KMS-11 (cell line): ENCODE data around the gene FEM1B.

Experiments
- H2AFZ ChIP-seq: fragments of 200-600 bp; sonication (generic); 2 replicates; pipeline ENCODE4 v1.6.1; 2016; ENCODE audit warnings: antibody characterized with exemption, mixed run types, low read depth
- H3K27ac ChIP-seq: fragments of 200-600 bp; sonication (generic); 2 replicates; pipeline ENCODE4 v1.6.1; 2016; ENCODE audit warnings: mild to moderate bottlenecking, mixed run types
- H3K27me3 ChIP-seq: fragments of 200-600 bp; sonication (generic); 2 replicates; pipeline ENCODE4 v1.6.1; 2017; ENCODE audit warnings: mild to moderate bottlenecking, low read depth, mixed run types, moderate library complexity; ENCODE audit not compliant: insufficient read depth
- H3K36me3 ChIP-seq: fragments of 200-600 bp; sonication (generic); 2 replicates; pipeline ENCODE4 v1.6.1; 2017; ENCODE audit warnings: mild to moderate bottlenecking, mixed run types; ENCODE audit not compliant: insufficient read depth
- H3K4me1 ChIP-seq: fragments of 200-600 bp; sonication (generic); 2 replicates; pipeline ENCODE4 v1.6.1; 2016; ENCODE audit warnings: mild to moderate bottlenecking, low read depth, mixed run types; ENCODE audit not compliant: poor library complexity, severe bottlenecking
- H3K4me2 ChIP-seq: fragments of 200-600 bp; sonication (generic); 2 replicates; pipeline ENCODE4 v1.7.0; 2016; ENCODE audit warnings: mild to moderate bottlenecking, mixed run types
- H3K4me3 ChIP-seq: fragments of 200-600 bp; sonication (generic); IDR thresholded peaks from 2 replicates; pipeline ENCODE4 v1.6.1; 2017; ENCODE audit warnings: low read depth, low read length, mixed read lengths; ENCODE audit not compliant: insufficient read depth
- H3K79me2 ChIP-seq: fragments of 200-600 bp; sonication (generic); 2 replicates; pipeline ENCODE4 v1.6.1; 2016; ENCODE audit warnings: low read depth, mixed run types; ENCODE audit not compliant: insufficient read depth
- H3K9ac ChIP-seq: fragments of 200-600 bp; sonication (generic); 2 replicates; pipeline ENCODE4 v1.6.1; 2016; ENCODE audit warnings: mild to moderate bottlenecking, mixed run types
- H4K20me1 ChIP-seq: fragments of 200-600 bp; sonication (generic); 2 replicates; pipeline ENCODE4 v1.6.1; 2016; ENCODE audit warnings: mild to moderate bottlenecking, mixed run types; ENCODE audit not compliant: insufficient read depth
- TF ChIP-seq, protein P1 (sequence below): fragments of 200-600 bp; sonication (generic); conservative IDR thresholded peaks from 2 replicates; pipeline ENCODE4 v1.6.1; 2017; ENCODE audit warnings: low read depth, mild to moderate bottlenecking, antibody characterized with exemption, low read length, moderate library complexity, mixed read lengths

The FEM1B gene

DNA sequence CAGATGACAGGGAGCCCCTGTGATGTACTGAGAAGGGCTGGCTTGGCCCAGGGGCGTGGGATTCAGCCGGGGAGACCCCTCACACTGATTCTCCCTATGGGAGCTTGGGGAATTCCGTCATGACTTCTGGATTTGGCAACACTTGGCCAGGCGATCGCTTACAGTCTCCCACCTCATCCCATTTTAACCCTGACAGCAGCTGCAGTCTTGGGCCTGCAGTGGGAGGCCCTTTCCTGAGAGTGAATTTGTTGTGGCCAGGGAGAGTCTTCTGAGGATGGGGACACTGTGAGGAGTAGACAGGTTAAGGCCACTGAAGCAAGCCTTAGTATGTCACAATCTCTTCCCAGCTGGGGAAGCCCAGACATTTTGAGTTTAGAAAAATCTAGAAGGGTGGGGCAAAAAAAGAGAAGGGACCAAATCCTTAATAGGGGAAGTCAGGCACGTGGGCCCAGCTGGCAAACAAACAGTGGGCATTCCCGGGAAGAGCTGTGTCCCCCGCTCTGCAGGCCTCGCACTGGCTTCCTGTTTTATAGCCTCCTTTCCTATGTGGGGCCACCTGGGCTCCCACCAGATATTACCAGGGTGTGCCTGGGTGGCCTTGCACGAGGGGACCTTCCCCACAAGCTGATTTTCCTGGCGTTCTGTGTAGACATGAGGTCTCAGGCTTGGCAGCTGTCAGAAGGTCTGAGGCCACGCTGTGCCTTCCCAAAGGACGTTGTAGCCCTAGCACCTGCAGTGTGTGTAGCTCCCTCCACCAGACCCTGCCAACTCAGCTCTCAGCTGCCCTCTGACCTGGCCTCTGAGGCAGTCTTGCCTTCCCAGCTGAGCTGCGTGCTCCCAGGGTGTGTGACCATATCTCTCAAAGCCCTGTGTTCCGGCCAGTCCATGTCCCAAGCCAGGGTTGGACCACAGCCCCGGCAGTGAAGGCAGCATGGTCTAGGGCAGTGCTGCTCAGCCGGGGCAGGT, 64.5 kb downstream of the FEM1B start:
- Histone ChIP-seq H2AFZ (no peak overlapping the region), H3K4me3 (no peak overlapping the region), H3K4me1 (no peaks in the 10 kb centered on the region), H3K9ac (no peak overlapping the region), H3K36me3 (no peaks in the 10 kb centered on the region), H3K27ac (no peak overlapping the region), H4K20me1 (no peaks in the 10 kb centered on the region), H3K27me3 (no peaks in the 10 kb centered on the region), H3K4me2 (no peak overlapping the region), H3K79me2 (no peaks in the 10 kb centered on the region)
- TF ChIP-seq, protein P1, sequence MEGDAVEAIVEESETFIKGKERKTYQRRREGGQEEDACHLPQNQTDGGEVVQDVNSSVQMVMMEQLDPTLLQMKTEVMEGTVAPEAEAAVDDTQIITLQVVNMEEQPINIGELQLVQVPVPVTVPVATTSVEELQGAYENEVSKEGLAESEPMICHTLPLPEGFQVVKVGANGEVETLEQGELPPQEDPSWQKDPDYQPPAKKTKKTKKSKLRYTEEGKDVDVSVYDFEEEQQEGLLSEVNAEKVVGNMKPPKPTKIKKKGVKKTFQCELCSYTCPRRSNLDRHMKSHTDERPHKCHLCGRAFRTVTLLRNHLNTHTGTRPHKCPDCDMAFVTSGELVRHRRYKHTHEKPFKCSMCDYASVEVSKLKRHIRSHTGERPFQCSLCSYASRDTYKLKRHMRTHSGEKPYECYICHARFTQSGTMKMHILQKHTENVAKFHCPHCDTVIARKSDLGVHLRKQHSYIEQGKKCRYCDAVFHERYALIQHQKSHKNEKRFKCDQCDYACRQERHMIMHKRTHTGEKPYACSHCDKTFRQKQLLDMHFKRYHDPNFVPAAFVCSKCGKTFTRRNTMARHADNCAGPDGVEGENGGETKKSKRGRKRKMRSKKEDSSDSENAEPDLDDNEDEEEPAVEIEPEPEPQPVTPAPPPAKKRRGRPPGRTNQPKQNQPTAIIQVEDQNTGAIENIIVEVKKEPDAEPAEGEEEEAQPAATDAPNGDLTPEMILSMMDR = no peak

DNA sequence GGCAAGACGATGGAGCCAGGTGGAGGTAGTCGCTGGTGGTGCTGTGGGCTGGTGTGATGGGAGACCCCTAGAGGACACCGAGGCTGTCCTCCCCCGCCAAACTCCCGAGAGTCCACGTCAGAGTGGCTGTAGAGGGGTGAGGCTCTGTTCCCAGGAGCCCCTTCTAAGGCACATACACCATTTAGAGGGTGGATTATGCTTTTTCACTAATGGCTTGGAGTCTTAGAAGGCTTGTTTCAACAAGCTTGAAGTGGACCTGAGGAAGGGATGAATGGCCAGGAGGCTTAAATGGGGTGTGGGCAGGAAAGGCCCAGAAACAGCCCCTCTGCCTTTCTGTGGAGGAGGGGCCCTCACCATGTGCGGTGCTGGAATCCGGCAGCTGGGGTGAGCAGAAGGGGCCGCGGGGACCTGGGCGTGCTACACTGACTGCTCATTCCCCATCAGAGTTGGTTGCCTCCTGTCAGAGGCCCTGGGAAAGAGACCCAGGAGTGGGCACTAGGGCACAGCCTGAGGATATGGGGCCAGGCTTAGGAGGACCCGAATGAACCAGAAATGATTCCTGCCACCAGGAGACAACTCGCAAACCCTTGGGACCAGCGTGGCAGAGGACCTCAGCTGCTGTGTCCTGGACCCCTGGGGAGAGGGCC, 66.2 kb downstream of the FEM1B start:
- Histone ChIP-seq H3K27me3 (no peaks in the 10 kb centered on the region), H3K4me3 (no peak overlapping the region), H3K9ac (no peak overlapping the region), H3K4me1 (no peaks in the 10 kb centered on the region), H3K27ac (no peak overlapping the region), H3K79me2 (no peaks in the 10 kb centered on the region), H3K4me2 (no peak overlapping the region), H2AFZ (no peak overlapping the region), H4K20me1 (no peaks in the 10 kb centered on the region), H3K36me3 (no peaks in the 10 kb centered on the region)
- TF ChIP-seq, protein P1 = no peak

DNA sequence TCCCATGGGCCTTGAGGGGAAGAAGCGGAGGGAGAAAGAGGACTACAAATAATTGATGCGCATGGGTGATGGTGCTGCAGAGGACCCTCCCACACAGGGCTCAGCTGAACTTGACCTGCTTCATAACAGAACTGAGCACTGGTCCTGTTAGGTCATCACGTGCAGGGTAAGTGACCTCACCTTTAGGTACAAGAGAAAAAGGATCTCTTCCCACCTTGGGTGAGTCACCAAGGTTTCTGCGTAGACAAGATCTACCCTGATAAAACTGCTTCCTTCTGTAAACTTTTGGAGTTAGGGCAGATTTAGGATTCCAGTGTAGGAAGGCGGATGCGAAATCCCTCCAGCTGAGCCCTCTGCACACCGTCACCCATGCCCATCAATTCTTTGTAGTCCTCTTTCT, 67.1 kb downstream of the FEM1B start:
- no peaks in the 10 kb centered on the region for H3K4me1 ChIP-seq
- no peaks in the 10 kb centered on the region for H3K27me3 ChIP-seq
- H2AFZ ChIP-seq = no peak overlapping the region
- H3K79me2 ChIP-seq = no peaks in the 10 kb centered on the region
- no peak overlapping the region for H3K4me2 ChIP-seq
- no peak overlapping the region for H3K9ac ChIP-seq
- H4K20me1 ChIP-seq = no peaks in the 10 kb centered on the region
- no peak overlapping the region for H3K27ac ChIP-seq
- no peaks in the 10 kb centered on the region for H3K36me3 ChIP-seq
- H3K4me3 ChIP-seq = no peak overlapping the region
- TF ChIP-seq, protein P1 = no peak
